GM12878 (cell line): ENCODE data around the gene KDM1B. TPM values are rescaled to one million over a fixed set of nuclear protein-coding genes. Genes with fewer than 3 reads are reported as not detected.

Source experiments
- ATAC-seq: fragments of 200-7000 bp; cut with Tn5 transposase; 3 replicates; pipeline ENCODE4 v1.9.1; 2020; ENCODE audit warnings: mild to moderate bottlenecking, moderate library complexity
- BruUV-seq: library from RNA; stranded (reverse); fragments of 400-500 nt; replicated peaks from 2 replicates; lab custom pipeline; 2021; lab: Mats Ljungman, UMichigan
- CTCF ChIA-PET: fragments of 300-600 bp; sonication (Branson Sonifier 250); formaldehyde crosslinking; extraction: SDS; loops from one replicate; lab custom pipeline; 2021; ENCODE audit warnings: inconsistent platforms; lab: Yijun Ruan, JAX
- POLR2A ChIA-PET: fragments of 350-600 bp; formaldehyde crosslinking; extraction: SDS; loops from one replicate; lab custom pipeline; 2021; ENCODE audit warnings: inconsistent platforms; lab: Charles Lee
- RAD21 ChIA-PET: fragments of 300-600 bp; sonication (Branson Sonifier 250); formaldehyde crosslinking; loops from one replicate; lab custom pipeline; 2023; ENCODE audit warnings: antibody characterized with exemption; ENCODE audit not compliant: unreplicated experiment; lab: Charles Lee
- SMC1A ChIA-PET: fragments of 300-600 bp; sonication (Branson Sonifier 250); formaldehyde crosslinking; loops from one replicate; lab custom pipeline; 2023; ENCODE audit not compliant: unreplicated experiment, uncharacterized antibody; lab: Charles Lee
- DNase-seq: peaks from one replicate; pipeline ENCODE4 v3.0.0-alpha.2; 2011; ENCODE audit warnings: low read depth, low spot score
- FAIRE-seq: peaks from 3 replicates; lab custom pipeline; 2011; peaks lifted over from hg19 to GRCh38; lab: Jason Lieb, UNC
- H2AFZ ChIP-seq: 2 replicates; pipeline ENCODE4 v1.6.0; 2011; ENCODE audit warnings: low read depth, low read length, control low read depth; ENCODE audit not compliant: control insufficient read depth
- H3K27ac ChIP-seq: 2 replicates; pipeline ENCODE4 v1.5.1; 2011; ENCODE audit warnings: control low read depth; ENCODE audit not compliant: control insufficient read depth, insufficient read depth
- H3K27me3 ChIP-seq, 2 experiments: replicated peaks in 1 of 2; 2 replicates each; pipeline versions ENCODE4 v1.6.0 to v1.6.1; 2011; ENCODE audit warnings: low read length in 1 of 2; ENCODE audit not compliant: control insufficient read depth in 2 of 2, insufficient read depth in 2 of 2
- H3K36me3 ChIP-seq, 2 experiments: 2 replicates each; pipeline ENCODE4 v1.5.1; 2011; ENCODE audit warnings: low read length in 1 of 2; ENCODE audit not compliant: control insufficient read depth in 2 of 2, insufficient read depth in 2 of 2
- H3K4me1 ChIP-seq: 2 replicates; pipeline ENCODE4 v1.6.1; 2011; ENCODE audit warnings: mild to moderate bottlenecking, low read length, moderate library complexity, mixed read lengths; ENCODE audit not compliant: control insufficient read depth, insufficient read depth
- H3K4me2 ChIP-seq: 2 replicates; pipeline ENCODE4 v1.6.0; 2011; ENCODE audit warnings: control low read depth; ENCODE audit not compliant: control insufficient read depth, insufficient read depth
- H3K4me3 ChIP-seq: fragments of 200-600 bp; sonication (generic); 2 replicates; pipeline ENCODE4 v1.5.1; 2016
- H3K79me2 ChIP-seq: 2 replicates; pipeline ENCODE4 v1.6.0; 2011; ENCODE audit warnings: low read length; ENCODE audit not compliant: control insufficient read depth, insufficient read depth
- H3K9ac ChIP-seq: 2 replicates; pipeline ENCODE4 v1.8.0; 2011; ENCODE audit warnings: low read length, control low read depth, mixed read lengths; ENCODE audit not compliant: control insufficient read depth, insufficient read depth
- H3K9me3 ChIP-seq: replicated peaks from 3 replicates; pipeline ENCODE4 v1.5.1; 2011; ENCODE audit warnings: mild to moderate bottlenecking, low read length; ENCODE audit not compliant: control insufficient read depth, insufficient read depth
- H4K20me1 ChIP-seq: 2 replicates; pipeline ENCODE4 v1.6.0; 2011; ENCODE audit not compliant: control insufficient read depth, insufficient read depth
- BCL11A ChIP-seq: IDR thresholded peaks from 2 replicates; pipeline ENCODE4 v1.6.1; 2011; ENCODE audit warnings: low read depth, low read length
- BHLHE40 ChIP-seq, 2 experiments: fragments of 450-650 bp in 1 of 2; IDR thresholded peaks; 2 replicates each; pipeline ENCODE4 v1.6.1; 2011 to 2017; ENCODE audit warnings: low read depth in 2 of 2, borderline replicate concordance in 1 of 2, improper control_type of control experiment in 1 of 2, low read length in 1 of 2, mild to moderate bottlenecking in 1 of 2
- CBX5 ChIP-seq: sonication (generic); IDR thresholded peaks from 2 replicates; pipeline ENCODE4 v1.6.1; 2016; ENCODE audit warnings: low read depth, moderate library complexity, mild to moderate bottlenecking, inconsistent platforms
- GATAD2B ChIP-seq: fragments of 450-650 bp; conservative IDR thresholded peaks from 2 replicates; pipeline ENCODE4 v1.6.1; 2017; ENCODE audit warnings: low read depth, mild to moderate bottlenecking, moderate library complexity
- IKZF1 ChIP-seq: fragments of 450-650 bp; conservative IDR thresholded peaks from 2 replicates; pipeline ENCODE4 v1.6.1; 2017; ENCODE audit warnings: antibody characterized with exemption, mild to moderate bottlenecking
- MTA3 ChIP-seq: IDR thresholded peaks from 2 replicates; pipeline ENCODE4 v1.6.1; 2012; ENCODE audit warnings: low read length, inconsistent platforms, borderline replicate concordance
- MYB ChIP-seq: fragments of 150-350 bp; IDR thresholded peaks from 2 replicates; pipeline ENCODE4 v1.6.1; 2014; ENCODE audit warnings: mild to moderate bottlenecking, low read depth, low read length, borderline replicate concordance
- RAD51 ChIP-seq: fragments of 450-650 bp; IDR thresholded peaks from 2 replicates; pipeline ENCODE4 v1.6.1; 2016; ENCODE audit warnings: moderate library complexity, mild to moderate bottlenecking, inconsistent platforms
- SIN3A ChIP-seq: IDR thresholded peaks from 2 replicates; pipeline ENCODE4 v1.6.1; 2012; ENCODE audit warnings: low read depth, low read length, improper control_type of control experiment
- SP1 ChIP-seq: IDR thresholded peaks from one replicate; pipeline ENCODE4 v1.6.1; 2011; ENCODE audit warnings: low read depth, low read length
- SRF ChIP-seq, 2 experiments: IDR thresholded peaks; 2 replicates each; pipeline ENCODE4 v1.6.1; 2011; ENCODE audit warnings: low read depth in 2 of 2, low read length in 2 of 2, mild to moderate bottlenecking in 1 of 2, moderate library complexity in 1 of 2
- ZNF24 ChIP-seq: fragments of 450-650 bp; IDR thresholded peaks from 2 replicates; pipeline ENCODE4 v1.6.1; 2017; ENCODE audit warnings: antibody characterized with exemption, mild to moderate bottlenecking
- ZZZ3 ChIP-seq: IDR thresholded peaks from 2 replicates; pipeline ENCODE4 v1.6.1; 2011; ENCODE audit warnings: low read depth; ENCODE audit not compliant: control insufficient read depth, insufficient read length
- WGBS: methylation state at CpG from one replicate; pipeline ENCODE4 v1.1.6; 2016; ENCODE audit warnings: low lambda C conversion rate; ENCODE audit not compliant: insufficient replicate concordance, insufficient coverage; ENCODE audit errors: missing lambda C conversion rate; 5-methylcytosine and 5-hydroxymethylcytosine counted together
- in situ Hi-C: fragments of 300-500 bp; cut with MboI; formaldehyde crosslinking; loops from 9 replicates; pipeline ENCODE4 v1.14.3; 2018; ENCODE audit warnings: mixed read lengths
- intact Hi-C: fragments of 100-400 bp; cut with micrococcal nuclease; formaldehyde crosslinking; loops from one replicate; pipeline ENCODE4 v1.14.2; 2022; ENCODE audit not compliant: unreplicated experiment
- polyA plus RNA-seq, 11 experiments: library from polyadenylated mRNA; depleted of rRNA in 4 of 11; unstranded in 6 of 11; stranded (reverse) in 5 of 11; fragments of >200 nt; fragmentation: Nextera tagmentation in 4 of 11; fragmentation: Illumina TruSeq in 1 of 11; extraction: Ambion mirVana in 4 of 11; extraction: Trizol in 1 of 11; gene quantifications; 1 replicate in 1 of 11; 2 replicates in 10 of 11; pipeline versions ENCODE4 v1.2.1 to v1.2.3, GENCODE V29; 2011 to 2016; ENCODE audit warnings: inconsistent platforms in 2 of 11, missing spikeins in 2 of 11, low read depth in 1 of 11
- total RNA-seq, 4 experiments: library from RNA; depleted of rRNA in 3 of 4; stranded (reverse); fragments of >200 nt in 3 of 4; fragmentation: Illumina TruSeq in 1 of 4; extraction: Trizol in 1 of 4; gene quantifications; 2 replicates each; pipeline versions ENCODE4 v1.2.1 to v1.2.3, GENCODE V29; 2013 to 2021
- TF ChIP-seq, protein P1 (sequence below), 3 experiments: IDR thresholded peaks in 2 of 3; conservative IDR thresholded peaks in 1 of 3; 2 replicates each; pipeline ENCODE4 v1.5.1; 2011; ENCODE audit warnings: low read depth in 3 of 3, low read length in 3 of 3, mild to moderate bottlenecking in 3 of 3, control low read depth in 2 of 3, moderate library complexity in 2 of 3, inconsistent platforms in 1 of 3, mixed read lengths in 1 of 3; ENCODE audit not compliant: control insufficient read depth in 2 of 3, insufficient read depth in 1 of 3; ENCODE audit errors: extremely low read depth in 1 of 3
- TF ChIP-seq, protein P2 (sequence below): fragments of 450-650 bp; formaldehyde crosslinking; IDR thresholded peaks from 2 replicates; pipeline ENCODE4 v1.5.0; 2022; ENCODE audit warnings: mild to moderate bottlenecking, missing genetic modification characterization
- TF ChIP-seq, protein P3 (sequence below): fragments of 450-650 bp; IDR thresholded peaks from 2 replicates; pipeline ENCODE4 v1.6.1; 2017; ENCODE audit warnings: mild to moderate bottlenecking, moderate library complexity

KDM1B gene
- total and polyA plus RNA-seq, 10 of the 15 experiments (the other 5 are each of a cell fraction or from before 2014, with no cell fraction given): 1.7 to 22.5 (median 13.9) TPM

GRCh38 chr6:18204691-18205090, 49.5 kb downstream of the KDM1B start:
- intact Hi-C loops: no loop called here
- CTCF ChIA-PET: interaction anchor here (0.6 to 0.7 kb wide), 2 partner anchors 14 to 39 kb away, joined by 3 read pairs; no protein-coding TSS in a partner anchor
- 93% methylated on average over 8 of the region's 8 CpGs for WGBS
- in situ Hi-C loops: no loop called here
- SMC1A ChIA-PET: interaction anchor here (0.6 to 1.6 kb wide), 3 partner anchors 9 to 89 kb away, joined by 3 to 4 read pairs (median 4); no protein-coding TSS in a partner anchor
- Histone ChIP-seq H3K9ac (no peak overlapping the region), H3K27me3 (no peaks in the 10 kb centered on the region), H2AFZ (no peak overlapping the region), H3K27ac (no peak overlapping the region), H4K20me1 (no peaks in the 10 kb centered on the region; the same call in 1 of the 2 replicates), H3K36me3 (no peaks in the 10 kb centered on the region; a peak in 1 of 4 replicates), H3K4me1 (no peaks in the 10 kb centered on the region), H3K4me2 (no peak overlapping the region), H3K4me3 (no peak overlapping the region), H3K79me2 (no peaks in the 10 kb centered on the region), H3K9me3 (no peaks in the 10 kb centered on the region)
- FAIRE-seq (no peak), ATAC-seq (no peak), DNase-seq (no peak)
- RAD21 ChIA-PET: no interaction called here
- POLR2A ChIA-PET: no interaction called here
- BruUV-seq: no TSS peak
- TF ChIP-seq MYB: no peak
- TF ChIP-seq SIN3A: no peak
- TF ChIP-seq MTA3: no peak
- no peak for TF ChIP-seq SP1
- no peak for TF ChIP-seq RAD51
- TF ChIP-seq GATAD2B: no peak
- no peak for TF ChIP-seq SRF (IDR thresholded peaks at IDR 0.05; ENCODE audit: low read depth in 2 of 2, low read length in 2 of 2)
- TF ChIP-seq ZZZ3: no peak
- TF ChIP-seq, protein P1, sequence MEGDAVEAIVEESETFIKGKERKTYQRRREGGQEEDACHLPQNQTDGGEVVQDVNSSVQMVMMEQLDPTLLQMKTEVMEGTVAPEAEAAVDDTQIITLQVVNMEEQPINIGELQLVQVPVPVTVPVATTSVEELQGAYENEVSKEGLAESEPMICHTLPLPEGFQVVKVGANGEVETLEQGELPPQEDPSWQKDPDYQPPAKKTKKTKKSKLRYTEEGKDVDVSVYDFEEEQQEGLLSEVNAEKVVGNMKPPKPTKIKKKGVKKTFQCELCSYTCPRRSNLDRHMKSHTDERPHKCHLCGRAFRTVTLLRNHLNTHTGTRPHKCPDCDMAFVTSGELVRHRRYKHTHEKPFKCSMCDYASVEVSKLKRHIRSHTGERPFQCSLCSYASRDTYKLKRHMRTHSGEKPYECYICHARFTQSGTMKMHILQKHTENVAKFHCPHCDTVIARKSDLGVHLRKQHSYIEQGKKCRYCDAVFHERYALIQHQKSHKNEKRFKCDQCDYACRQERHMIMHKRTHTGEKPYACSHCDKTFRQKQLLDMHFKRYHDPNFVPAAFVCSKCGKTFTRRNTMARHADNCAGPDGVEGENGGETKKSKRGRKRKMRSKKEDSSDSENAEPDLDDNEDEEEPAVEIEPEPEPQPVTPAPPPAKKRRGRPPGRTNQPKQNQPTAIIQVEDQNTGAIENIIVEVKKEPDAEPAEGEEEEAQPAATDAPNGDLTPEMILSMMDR (IDR thresholded peaks at IDR 0.05 in 2 of 3, conservative IDR thresholded peaks at IDR 0.05 in 1 of 3; ENCODE audit: control insufficient read depth in 2 of 3, extremely low read depth in 1 of 3, insufficient read depth in 1 of 3, low read depth in 3 of 3, low read length in 3 of 3): no peak
- TF ChIP-seq IKZF1: no peak
- TF ChIP-seq, protein P2, sequence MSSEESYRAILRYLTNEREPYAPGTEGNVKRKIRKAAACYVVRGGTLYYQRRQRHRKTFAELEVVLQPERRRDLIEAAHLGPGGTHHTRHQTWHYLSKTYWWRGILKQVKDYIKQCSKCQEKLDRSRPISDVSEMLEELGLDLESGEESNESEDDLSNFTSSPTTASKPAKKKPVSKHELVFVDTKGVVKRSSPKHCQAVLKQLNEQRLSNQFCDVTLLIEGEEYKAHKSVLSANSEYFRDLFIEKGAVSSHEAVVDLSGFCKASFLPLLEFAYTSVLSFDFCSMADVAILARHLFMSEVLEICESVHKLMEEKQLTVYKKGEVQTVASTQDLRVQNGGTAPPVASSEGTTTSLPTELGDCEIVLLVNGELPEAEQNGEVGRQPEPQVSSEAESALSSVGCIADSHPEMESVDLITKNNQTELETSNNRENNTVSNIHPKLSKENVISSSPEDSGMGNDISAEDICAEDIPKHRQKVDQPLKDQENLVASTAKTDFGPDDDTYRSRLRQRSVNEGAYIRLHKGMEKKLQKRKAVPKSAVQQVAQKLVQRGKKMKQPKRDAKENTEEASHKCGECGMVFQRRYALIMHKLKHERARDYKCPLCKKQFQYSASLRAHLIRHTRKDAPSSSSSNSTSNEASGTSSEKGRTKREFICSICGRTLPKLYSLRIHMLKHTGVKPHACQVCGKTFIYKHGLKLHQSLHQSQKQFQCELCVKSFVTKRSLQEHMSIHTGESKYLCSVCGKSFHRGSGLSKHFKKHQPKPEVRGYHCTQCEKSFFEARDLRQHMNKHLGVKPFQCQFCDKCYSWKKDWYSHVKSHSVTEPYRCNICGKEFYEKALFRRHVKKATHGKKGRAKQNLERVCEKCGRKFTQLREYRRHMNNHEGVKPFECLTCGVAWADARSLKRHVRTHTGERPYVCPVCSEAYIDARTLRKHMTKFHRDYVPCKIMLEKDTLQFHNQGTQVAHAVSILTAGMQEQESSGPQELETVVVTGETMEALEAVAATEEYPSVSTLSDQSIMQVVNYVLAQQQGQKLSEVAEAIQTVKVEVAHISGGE (CRISPR knock-in tag): no peak
- no peak for TF ChIP-seq BCL11A
- no peak for TF ChIP-seq BHLHE40 (IDR thresholded peaks at IDR 0.05; ENCODE audit: borderline replicate concordance in 1 of 2, low read depth in 2 of 2, low read length in 1 of 2)
- TF ChIP-seq, protein P3, sequence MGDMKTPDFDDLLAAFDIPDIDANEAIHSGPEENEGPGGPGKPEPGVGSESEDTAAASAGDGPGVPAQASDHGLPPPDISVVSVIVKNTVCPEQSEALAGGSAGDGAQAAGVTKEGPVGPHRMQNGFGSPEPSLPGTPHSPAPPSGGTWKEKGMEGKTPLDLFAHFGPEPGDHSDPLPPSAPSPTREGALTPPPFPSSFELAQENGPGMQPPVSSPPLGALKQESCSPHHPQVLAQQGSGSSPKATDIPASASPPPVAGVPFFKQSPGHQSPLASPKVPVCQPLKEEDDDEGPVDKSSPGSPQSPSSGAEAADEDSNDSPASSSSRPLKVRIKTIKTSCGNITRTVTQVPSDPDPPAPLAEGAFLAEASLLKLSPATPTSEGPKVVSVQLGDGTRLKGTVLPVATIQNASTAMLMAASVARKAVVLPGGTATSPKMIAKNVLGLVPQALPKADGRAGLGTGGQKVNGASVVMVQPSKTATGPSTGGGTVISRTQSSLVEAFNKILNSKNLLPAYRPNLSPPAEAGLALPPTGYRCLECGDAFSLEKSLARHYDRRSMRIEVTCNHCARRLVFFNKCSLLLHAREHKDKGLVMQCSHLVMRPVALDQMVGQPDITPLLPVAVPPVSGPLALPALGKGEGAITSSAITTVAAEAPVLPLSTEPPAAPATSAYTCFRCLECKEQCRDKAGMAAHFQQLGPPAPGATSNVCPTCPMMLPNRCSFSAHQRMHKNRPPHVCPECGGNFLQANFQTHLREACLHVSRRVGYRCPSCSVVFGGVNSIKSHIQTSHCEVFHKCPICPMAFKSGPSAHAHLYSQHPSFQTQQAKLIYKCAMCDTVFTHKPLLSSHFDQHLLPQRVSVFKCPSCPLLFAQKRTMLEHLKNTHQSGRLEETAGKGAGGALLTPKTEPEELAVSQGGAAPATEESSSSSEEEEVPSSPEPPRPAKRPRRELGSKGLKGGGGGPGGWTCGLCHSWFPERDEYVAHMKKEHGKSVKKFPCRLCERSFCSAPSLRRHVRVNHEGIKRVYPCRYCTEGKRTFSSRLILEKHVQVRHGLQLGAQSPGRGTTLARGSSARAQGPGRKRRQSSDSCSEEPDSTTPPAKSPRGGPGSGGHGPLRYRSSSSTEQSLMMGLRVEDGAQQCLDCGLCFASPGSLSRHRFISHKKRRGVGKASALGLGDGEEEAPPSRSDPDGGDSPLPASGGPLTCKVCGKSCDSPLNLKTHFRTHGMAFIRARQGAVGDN: no peak
- TF ChIP-seq CBX5: no peak
- no peak for TF ChIP-seq ZNF24
